ENCODE results near the gene SOS1. TPM values are rescaled to one million over a fixed set of nuclear protein-coding genes. Genes with fewer than 3 reads are reported as not detected.
"Not testable (repeated sequence)": the region's sequence is repeated elsewhere in the genome, so short reads cannot be mapped to it uniquely, and the experiment has no call there.

The SOS1 gene
- total RNA-seq, 4 donors from 2014 or later = 55.9 to 80.8 (median 63.2) TPM

DNA sequence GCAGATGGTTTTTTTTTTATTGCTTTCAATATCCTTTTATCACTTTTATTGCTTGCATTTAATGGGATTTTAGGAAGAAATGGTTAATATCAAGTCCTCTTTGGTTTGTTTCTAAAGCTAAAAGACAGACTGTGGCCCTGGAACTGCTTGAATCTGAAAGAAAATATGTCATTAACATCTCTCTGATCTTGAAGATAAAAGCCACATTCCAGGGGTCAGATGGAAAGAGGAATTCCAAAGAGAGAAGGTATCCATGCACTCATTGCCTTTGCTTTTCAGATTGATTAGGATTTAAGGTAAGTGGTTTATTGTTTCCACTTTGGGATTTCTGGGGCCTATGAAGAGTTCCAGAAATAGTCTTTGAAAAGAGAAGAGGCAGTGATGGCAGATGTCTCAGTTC lies 177.1 kb downstream of the SOS1 start:
- peaks cover 9 to 10% of the 10 kb centered on the region in 2 donors for H3K4me1 ChIP-seq
- no peak for TF ChIP-seq CTCF (IDR thresholded peaks at IDR 0.05)
- TF ChIP-seq POLR2A (IDR thresholded peaks at IDR 0.05) = no peak
- no peaks in the 10 kb centered on the region for H3K36me3 ChIP-seq
- H3K27ac ChIP-seq = no peak overlapping the region
- H3K4me3 ChIP-seq (replicated peaks in 1 of 3) = no peak overlapping the region
- H3K27me3 ChIP-seq = no peaks in the 10 kb centered on the region
- no peaks in the 10 kb centered on the region for H3K9me3 ChIP-seq
- intact Hi-C loops (cut with DNase I) = loop anchor here (10.0 kb wide), 1 partner anchor 281 kb away; no protein-coding TSS in a partner anchor
- no peak for DNase-seq

- no peak overlapping the region for H3K4me3 ChIP-seq (replicated peaks in 1 of 3)
- TF ChIP-seq POLR2A (IDR thresholded peaks at IDR 0.05) = no peak
- TF ChIP-seq CTCF (IDR thresholded peaks at IDR 0.05) = no peak
- no peaks in the 10 kb centered on the region for H3K36me3 ChIP-seq
- intact Hi-C loops (cut with DNase I) = loop anchor here (10.0 kb wide), 1 partner anchor 284 kb away; no protein-coding TSS in a partner anchor
- no peak overlapping the region for H3K27ac ChIP-seq
- WGBS, 2 donors = 85 to 100% methylated on average over 1 of the region's 1 CpG
- H3K9me3 ChIP-seq = no peaks in the 10 kb centered on the region
- no peak for DNase-seq
- H3K4me1 ChIP-seq = no peaks in the 10 kb centered on the region
- H3K27me3 ChIP-seq = no peaks in the 10 kb centered on the region
Measured at GRCh38 chr2:38940746-38941145, 180.1 kb downstream of the SOS1 start.

DNA sequence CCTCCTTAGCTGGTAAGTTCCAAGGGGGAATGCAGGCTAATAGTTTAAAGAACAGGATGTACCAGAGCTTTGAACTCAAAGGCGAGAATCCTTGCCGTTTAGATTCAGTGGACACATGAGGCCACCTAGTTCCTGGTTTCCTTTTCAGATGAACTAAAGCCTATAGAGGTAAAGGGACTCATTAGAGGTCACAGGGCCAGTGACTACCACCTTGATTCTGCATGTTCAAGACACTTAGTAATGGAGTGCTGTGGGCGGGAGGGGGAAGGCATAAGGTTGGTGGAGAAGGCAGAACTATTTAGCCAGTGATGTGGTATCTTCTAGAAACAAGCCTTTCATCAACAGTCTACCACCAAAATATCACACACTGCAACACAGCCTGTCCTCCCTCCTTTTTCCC lies 183.3 kb downstream of the SOS1 start:
- no peaks in the 10 kb centered on the region for H3K27me3 ChIP-seq
- H3K9me3 ChIP-seq = no peaks in the 10 kb centered on the region
- DNase-seq = no peak
- H3K36me3 ChIP-seq = no peaks in the 10 kb centered on the region
- intact Hi-C loops (cut with DNase I) = no loop called here
- TF ChIP-seq CTCF (IDR thresholded peaks at IDR 0.05) (no peak), POLR2A (IDR thresholded peaks at IDR 0.05) (no peak)
- H3K4me3 ChIP-seq (replicated peaks in 1 of 3) = no peak overlapping the region
- H3K27ac ChIP-seq = no peak overlapping the region
- H3K4me1 ChIP-seq = no peaks in the 10 kb centered on the region
- 90 to 98% methylated on average over 3 of the region's 3 CpGs for WGBS, 2 donors

DNA sequence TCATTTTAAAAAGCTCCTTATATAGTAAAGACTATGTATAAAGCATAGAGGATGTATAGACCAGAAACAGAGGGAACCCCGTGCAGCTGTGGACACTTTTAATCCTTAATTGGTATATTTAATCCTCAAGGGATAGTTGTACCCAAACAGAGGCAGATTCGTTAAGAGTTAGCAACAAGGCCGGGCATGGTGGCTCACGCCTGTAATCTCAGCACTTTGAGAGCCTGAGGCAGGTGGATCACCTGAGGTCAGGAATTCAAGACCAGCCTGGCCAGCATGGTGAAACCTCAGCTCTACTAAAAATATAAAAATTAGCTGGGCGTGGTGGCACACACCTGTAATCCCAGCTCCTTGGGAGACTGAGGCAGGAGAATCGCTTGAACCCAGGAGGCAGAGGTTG lies 184.3 kb downstream of the SOS1 start:
- DNase-seq; H3K27me3 ChIP-seq; H3K27ac ChIP-seq; H3K36me3 ChIP-seq; H3K4me1 ChIP-seq; H3K9me3 ChIP-seq; intact Hi-C loops (cut with DNase I); H3K4me3 ChIP-seq (replicated peaks in 1 of 3): not testable (repeated sequence)
- WGBS, 2 donors = 86 to 89% methylated on average over 6 of the region's 6 CpGs

DNA sequence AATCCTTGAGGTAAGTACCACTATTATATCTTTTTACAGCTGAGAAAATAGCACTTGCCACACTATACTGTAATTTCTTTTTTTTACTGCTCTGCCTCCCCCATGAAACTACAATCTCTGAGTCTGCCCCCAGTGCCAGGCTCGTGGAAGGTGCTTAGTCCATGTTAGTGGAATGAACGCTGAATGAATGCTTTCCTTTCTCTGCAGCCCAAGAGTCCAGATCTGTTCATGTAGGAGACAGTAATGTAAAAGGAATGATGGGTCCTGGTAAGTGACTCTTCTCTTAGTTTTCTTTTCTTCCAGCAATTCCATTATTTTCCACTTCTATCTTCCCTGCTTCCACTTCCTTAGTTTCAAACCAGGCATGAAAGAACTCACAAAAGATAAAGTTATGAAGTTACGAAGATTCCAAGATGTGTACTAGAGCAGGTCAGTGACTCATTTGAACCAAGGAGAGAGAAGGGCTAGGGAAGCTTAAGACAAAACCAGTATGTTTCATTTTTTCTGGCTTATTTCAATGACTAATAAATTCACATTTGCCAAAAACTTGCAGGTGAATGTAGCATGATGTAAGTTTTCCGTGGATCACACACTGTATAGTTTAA lies 185.2 kb downstream of the SOS1 start:
- no peak overlapping the region for H3K27ac ChIP-seq

More for the DNA sequence above, 185.2 kb downstream of the SOS1 start:
- DNase-seq = no peak
- no peaks in the 10 kb centered on the region for H3K4me1 ChIP-seq
- no peak overlapping the region for H3K4me3 ChIP-seq (replicated peaks in 1 of 3)
- intact Hi-C loops (cut with DNase I) = no loop called here
- TF ChIP-seq POLR2A (IDR thresholded peaks at IDR 0.05) = no peak
- no peak for TF ChIP-seq CTCF (IDR thresholded peaks at IDR 0.05)
- WGBS, 2 donors = 91 to 95% methylated on average over 4 of the region's 4 CpGs
- H3K27me3 ChIP-seq = no peaks in the 10 kb centered on the region
- no peaks in the 10 kb centered on the region for H3K36me3 ChIP-seq
- no peaks in the 10 kb centered on the region for H3K9me3 ChIP-seq
